T-helper 2 cell treated with Interferon-gamma antibody and Interleukin-4, amounts not matched to agents 5 μg/mL and 100 μg/mL, for 36 hours (primary cell): ENCODE results near the gene HBA1.
A peak's percentile ranks its signal among the peaks of the same experiment; 100 is the strongest.
"Not testable (repeated sequence)": the region's sequence is repeated elsewhere in the genome, so short reads cannot be mapped to it uniquely, and the experiment has no call there.

Experiments
- DNase-seq: peaks from one replicate; pipeline ENCODE4 v3.0.0; 2021; ENCODE audit warnings: low spot score
- H3K27ac Mint-ChIP-seq: one replicate; pipeline ENCODE4 v1.8.0; 2021; ENCODE audit warnings: mild to moderate bottlenecking, mixed read lengths
- H3K27me3 Mint-ChIP-seq: one replicate; pipeline ENCODE4 v1.8.0; 2021; ENCODE audit warnings: low read depth, mixed read lengths
- H3K36me3 Mint-ChIP-seq: one replicate; pipeline ENCODE4 v1.8.0; 2021; ENCODE audit warnings: low read depth, mixed read lengths
- H3K4me1 Mint-ChIP-seq: one replicate; pipeline ENCODE4 v1.8.0; 2021; ENCODE audit warnings: low read depth, mixed read lengths
- H3K4me3 Mint-ChIP-seq: one replicate; pipeline ENCODE4 v1.8.0; 2022; ENCODE audit warnings: mild to moderate bottlenecking, moderate library complexity, mixed read lengths
- H3K9me3 Mint-ChIP-seq: one replicate; pipeline ENCODE4 v1.8.0; 2021; ENCODE audit warnings: mixed read lengths

HBA1 gene

DNA sequence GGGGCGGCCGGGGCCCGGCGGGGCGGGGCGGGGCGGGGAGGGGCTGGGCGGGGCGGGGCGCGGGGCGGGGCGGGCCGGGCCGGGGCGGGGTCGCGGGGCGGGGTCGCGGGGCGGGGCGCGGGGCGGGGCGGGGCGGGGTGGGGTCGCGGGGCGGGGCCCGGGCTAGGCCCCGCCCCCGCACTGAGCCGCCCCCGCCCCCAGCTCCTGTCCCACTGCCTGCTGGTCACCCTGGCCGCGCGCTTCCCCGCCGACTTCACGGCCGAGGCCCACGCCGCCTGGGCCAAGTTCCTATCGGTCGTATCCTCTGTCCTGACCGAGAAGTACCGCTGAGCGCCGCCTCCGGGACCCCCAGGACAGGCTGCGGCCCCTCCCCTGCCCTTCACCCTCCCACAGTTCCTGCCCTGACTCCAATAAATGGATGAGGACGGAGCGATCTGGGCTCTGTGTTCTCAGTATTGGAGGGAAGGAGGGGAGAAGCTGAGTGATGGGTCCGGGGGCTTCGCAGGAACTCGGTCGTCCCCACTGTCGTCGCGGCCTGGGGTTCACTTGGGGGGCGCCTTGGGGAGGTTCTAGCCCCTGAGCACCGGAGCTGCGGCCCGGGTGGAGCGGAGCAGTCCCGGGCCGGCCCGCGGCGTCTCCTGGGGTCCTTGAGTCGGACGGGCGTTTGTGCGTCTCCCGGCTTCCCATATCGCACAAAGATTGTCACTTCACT lies 11.5 kb upstream of the HBA1 start:
- Mint-ChIP-seq H3K4me3 (no peak overlapping the region), H3K4me1 (no peaks in the 10 kb centered on the region), H3K27ac (no peak overlapping the region), H3K9me3 (no peaks in the 10 kb centered on the region), H3K27me3 (peaks cover 53% of the 10 kb centered on the region), H3K36me3 (no peaks in the 10 kb centered on the region)
- DNase-seq: no peak

DNA sequence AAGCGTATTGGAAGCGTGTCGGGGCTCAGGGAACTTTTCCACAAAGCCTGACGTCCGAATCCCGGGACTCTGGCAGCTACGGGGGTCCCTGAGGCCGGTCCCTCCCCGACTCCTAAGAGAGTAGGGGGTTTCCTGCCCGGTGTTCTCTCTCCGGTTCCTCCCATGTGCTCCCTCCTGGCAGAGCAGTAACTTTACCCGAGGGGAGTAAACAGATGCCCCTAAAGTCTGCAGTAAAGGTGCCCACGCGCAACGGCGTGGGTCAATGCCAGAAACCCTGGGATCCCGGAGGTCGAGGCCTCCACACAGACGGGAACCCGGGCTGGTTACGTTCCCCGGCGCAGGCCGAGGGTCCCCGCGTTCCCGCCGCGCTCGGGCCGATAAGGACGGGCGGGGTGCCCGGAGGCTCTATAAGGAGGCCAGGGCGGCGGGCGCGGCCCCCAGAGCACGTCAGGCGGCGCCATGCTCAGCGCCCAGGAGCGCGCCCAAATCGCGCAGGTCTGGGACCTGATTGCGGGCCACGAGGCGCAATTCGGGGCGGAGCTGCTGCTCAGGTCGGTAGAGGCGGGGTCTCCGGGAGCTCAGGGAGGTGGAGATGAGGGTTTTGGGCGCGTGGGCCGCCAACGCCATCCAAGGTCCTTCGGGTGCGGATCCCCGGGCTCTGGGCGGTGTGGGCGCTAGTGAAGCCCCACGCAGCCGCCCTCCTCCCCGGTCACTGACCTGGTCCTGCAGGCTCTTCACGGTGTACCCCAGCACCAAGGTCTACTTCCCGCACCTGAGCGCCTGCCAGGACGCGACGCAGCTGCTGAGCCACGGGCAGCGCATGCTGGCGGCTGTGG lies 10.7 kb upstream of the HBA1 start, which contains the start of gene HBM:
Gene HBM, plus strand, starts transcription at position 440 of the 836 bp plus-strand sequence. Its CDS starts 20 bp downstream, at position 460.
- Mint-ChIP-seq H3K36me3 (no peaks in the 10 kb centered on the region), H3K9me3 (no peaks in the 10 kb centered on the region), H3K4me1 (no peaks in the 10 kb centered on the region), H3K4me3 (no peak within 1 kb of the TSS), H3K27ac (no peak within 1 kb of the TSS), H3K27me3 (peaks cover 58% of the 10 kb centered on the region)
- no peak for DNase-seq

DNA sequence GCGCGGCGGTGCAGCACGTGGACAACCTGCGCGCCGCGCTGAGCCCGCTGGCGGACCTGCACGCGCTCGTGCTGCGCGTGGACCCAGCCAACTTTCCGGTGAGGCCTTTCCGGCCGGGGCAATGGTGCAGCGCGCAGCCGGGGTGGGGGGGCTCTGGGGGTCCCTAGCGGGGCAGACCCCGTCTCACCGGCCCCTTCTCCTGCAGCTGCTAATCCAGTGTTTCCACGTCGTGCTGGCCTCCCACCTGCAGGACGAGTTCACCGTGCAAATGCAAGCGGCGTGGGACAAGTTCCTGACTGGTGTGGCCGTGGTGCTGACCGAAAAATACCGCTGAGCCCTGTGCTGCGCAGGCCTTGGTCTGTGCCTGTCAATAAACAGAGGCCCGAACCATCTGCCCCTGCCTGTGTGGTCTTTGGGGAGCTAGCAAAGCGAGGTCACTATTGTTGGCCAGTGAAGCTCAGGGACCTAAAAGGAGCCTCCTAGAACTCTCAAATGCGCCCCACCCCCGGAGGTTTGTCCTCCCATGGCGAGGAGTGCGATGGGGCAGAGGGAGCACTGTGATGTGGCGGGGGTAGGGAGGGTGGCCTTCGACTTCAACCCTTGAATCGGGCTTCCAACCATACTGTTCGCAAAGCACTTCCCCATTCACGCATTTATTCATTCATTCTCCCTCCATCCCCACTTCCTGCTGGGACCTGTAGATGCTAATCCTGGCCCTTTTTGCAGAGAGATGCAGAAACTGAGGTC lies 9.9 kb upstream of the HBA1 start:
- Mint-ChIP-seq H3K9me3 (no peaks in the 10 kb centered on the region), H3K27ac (no peak overlapping the region), H3K4me1 (no peaks in the 10 kb centered on the region), H3K36me3 (no peaks in the 10 kb centered on the region), H3K27me3 (peaks cover 65% of the 10 kb centered on the region), H3K4me3 (no peak overlapping the region)
- DNase-seq: no peak

DNA sequence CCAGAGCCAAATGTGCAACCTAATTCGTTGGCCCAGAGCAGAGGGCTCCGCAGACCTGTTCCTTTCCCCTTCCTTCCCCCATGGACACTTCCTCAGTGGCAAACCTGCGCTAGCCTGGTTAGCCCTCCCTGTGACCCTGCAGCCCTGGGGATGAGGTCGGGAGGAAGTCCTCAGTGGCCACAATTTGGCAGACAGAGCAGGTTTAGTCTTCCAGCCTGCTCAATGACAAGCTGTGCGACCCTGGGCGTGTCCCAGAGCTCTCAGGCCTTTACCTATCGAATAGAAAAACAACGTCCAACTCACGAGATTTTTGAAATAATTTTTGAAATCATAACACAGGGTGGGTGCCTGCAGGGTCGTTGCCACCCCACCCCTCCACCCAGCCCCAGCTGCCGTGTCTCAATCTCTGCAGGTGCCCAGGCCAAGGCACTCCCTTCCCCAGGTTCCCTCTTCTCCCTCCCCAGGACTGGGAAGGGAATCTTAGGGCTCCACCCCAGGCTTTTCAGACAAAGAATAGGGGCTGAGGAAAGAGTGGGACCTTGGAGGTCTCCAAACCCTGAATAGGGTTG lies 9.3 kb upstream of the HBA1 start:
- no peak for DNase-seq
- Mint-ChIP-seq H3K4me1 (no peaks in the 10 kb centered on the region), H3K27ac (no peak overlapping the region), H3K27me3 (peaks cover 67% of the 10 kb centered on the region), H3K9me3 (no peaks in the 10 kb centered on the region), H3K4me3 (no peak overlapping the region), H3K36me3 (no peaks in the 10 kb centered on the region)

DNA sequence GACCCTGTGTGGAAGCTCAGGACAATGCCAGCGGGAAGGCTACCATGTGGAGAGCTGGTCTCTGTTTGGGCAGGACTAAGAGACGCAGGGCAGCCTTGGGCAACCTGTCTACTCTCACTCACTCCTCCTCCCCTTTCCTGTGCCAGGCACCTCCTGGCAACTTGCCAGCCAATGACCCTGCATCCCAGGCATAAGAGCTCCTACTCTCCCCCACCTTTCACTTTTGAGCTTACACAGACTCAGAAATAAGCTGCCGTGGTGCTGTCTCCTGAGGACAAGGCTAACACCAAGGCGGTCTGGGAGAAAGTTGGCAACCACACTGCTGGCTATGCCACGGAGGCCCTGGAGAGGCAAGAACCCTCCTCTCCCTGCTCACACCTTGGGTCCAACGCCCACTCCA lies 8.1 kb upstream of the HBA1 start:
- Mint-ChIP-seq H3K27ac (no peak overlapping the region), H3K36me3 (no peaks in the 10 kb centered on the region), H3K4me3 (no peak overlapping the region), H3K9me3 (no peaks in the 10 kb centered on the region), H3K4me1 (no peaks in the 10 kb centered on the region), H3K27me3 (peaks cover 65% of the 10 kb centered on the region)
- DNase-seq: no peak

DNA sequence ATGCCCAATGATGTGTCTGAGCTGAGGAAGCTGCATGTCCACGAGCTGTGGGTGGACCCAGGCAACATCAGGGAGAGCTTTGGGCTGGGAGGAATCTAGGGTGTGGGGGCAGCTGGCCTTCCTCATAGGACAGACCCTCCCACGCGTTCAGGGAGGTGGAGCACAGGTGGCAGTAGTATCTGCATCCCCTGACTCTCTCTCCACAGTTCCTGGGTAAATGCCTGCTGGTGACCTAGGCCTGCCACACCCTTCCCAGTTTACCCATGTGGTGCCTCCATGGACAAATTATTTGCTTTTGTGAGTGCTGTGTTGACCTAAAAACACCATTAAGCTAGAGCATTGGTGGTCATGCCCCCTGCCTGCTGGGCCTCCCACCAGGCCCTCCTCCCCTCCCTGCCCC lies 7.5 kb upstream of the HBA1 start:
- DNase-seq: no peak
- Mint-ChIP-seq H3K9me3 (no peaks in the 10 kb centered on the region), H3K36me3 (no peaks in the 10 kb centered on the region), H3K4me3 (no peak overlapping the region), H3K27me3 (peaks cover 66% of the 10 kb centered on the region), H3K4me1 (no peaks in the 10 kb centered on the region), H3K27ac (no peak overlapping the region)

DNA sequence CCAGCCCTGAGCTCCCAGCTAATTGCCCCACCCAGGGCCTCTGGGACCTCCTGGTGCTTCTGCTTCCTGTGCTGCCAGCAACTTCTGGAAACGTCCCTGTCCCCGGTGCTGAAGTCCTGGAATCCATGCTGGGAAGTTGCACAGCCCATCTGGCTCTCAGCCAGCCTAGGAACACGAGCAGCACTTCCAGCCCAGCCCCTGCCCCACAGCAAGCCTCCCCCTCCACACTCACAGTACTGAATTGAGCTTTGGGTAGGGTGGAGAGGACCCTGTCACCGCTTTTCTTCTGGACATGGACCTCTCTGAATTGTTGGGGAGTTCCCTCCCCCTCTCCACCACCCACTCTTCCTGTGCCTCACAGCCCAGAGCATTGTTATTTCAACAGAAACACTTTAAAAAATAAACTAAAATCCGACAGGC lies 6.4 kb upstream of the HBA1 start:
- H3K27me3 Mint-ChIP-seq: peaks cover 74% of the 10 kb centered on the region
- not testable (repeated sequence) for H3K27ac Mint-ChIP-seq, DNase-seq, H3K9me3 Mint-ChIP-seq, H3K36me3 Mint-ChIP-seq, H3K4me3 Mint-ChIP-seq, H3K4me1 Mint-ChIP-seq

DNA sequence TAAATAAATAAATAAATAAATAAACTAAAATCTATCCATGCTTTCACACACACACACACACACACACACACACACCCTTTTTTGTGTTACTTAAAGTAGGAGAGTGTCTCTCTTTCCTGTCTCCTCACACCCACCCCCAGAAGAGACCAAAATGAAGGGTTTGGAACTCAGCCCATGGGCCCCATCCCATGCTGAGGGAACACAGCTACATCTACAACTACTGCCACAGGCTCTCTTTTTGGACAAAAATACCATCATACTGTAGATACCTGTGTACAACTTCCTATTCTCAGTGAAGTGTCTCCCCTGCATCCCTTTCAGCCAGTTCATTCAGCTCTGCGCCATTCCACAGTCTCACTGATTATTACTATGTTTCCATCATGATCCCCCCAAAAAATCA lies 5.7 kb upstream of the HBA1 start:
- Mint-ChIP-seq H3K4me1 (peaks cover 2% of the 10 kb centered on the region), H3K9me3 (no peaks in the 10 kb centered on the region), H3K36me3 (no peaks in the 10 kb centered on the region), H3K27me3 (peaks cover 73% of the 10 kb centered on the region), H3K4me3 (no peak overlapping the region), H3K27ac (no peak overlapping the region)
- DNase-seq: no peak

DNA sequence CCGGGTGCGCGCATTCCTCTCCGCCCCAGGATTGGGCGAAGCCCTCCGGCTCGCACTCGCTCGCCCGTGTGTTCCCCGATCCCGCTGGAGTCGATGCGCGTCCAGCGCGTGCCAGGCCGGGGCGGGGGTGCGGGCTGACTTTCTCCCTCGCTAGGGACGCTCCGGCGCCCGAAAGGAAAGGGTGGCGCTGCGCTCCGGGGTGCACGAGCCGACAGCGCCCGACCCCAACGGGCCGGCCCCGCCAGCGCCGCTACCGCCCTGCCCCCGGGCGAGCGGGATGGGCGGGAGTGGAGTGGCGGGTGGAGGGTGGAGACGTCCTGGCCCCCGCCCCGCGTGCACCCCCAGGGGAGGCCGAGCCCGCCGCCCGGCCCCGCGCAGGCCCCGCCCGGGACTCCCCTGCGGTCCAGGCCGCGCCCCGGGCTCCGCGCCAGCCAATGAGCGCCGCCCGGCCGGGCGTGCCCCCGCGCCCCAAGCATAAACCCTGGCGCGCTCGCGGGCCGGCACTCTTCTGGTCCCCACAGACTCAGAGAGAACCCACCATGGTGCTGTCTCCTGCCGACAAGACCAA lies 4.0 kb upstream of the HBA1 start, which contains the start of gene HBA2:
Gene HBA2, plus strand, starts transcription at position 503 of the 568 bp plus-strand sequence. Its CDS starts 37 bp downstream, at position 540.
- peaks cover 65% of the 10 kb centered on the region for H3K27me3 Mint-ChIP-seq
- not testable (repeated sequence) for DNase-seq, H3K27ac Mint-ChIP-seq, H3K9me3 Mint-ChIP-seq, H3K36me3 Mint-ChIP-seq, H3K4me1 Mint-ChIP-seq
- peak within 1 kb of the TSS; percentile 5 for H3K4me3 Mint-ChIP-seq

DNA sequence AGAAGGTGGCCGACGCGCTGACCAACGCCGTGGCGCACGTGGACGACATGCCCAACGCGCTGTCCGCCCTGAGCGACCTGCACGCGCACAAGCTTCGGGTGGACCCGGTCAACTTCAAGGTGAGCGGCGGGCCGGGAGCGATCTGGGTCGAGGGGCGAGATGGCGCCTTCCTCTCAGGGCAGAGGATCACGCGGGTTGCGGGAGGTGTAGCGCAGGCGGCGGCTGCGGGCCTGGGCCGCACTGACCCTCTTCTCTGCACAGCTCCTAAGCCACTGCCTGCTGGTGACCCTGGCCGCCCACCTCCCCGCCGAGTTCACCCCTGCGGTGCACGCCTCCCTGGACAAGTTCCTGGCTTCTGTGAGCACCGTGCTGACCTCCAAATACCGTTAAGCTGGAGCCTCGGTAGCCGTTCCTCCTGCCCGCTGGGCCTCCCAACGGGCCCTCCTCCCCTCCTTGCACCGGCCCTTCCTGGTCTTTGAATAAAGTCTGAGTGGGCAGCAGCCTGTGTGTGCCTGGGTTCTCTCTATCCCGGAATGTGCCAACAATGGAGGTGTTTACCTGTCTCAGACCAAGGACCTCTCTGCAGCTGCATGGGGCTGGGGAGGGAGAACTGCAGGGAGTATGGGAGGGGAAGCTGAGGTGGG lies 3.1 kb upstream of the HBA1 start:
- H3K4me3 Mint-ChIP-seq: peak overlapping the region; percentile 5

DNA sequence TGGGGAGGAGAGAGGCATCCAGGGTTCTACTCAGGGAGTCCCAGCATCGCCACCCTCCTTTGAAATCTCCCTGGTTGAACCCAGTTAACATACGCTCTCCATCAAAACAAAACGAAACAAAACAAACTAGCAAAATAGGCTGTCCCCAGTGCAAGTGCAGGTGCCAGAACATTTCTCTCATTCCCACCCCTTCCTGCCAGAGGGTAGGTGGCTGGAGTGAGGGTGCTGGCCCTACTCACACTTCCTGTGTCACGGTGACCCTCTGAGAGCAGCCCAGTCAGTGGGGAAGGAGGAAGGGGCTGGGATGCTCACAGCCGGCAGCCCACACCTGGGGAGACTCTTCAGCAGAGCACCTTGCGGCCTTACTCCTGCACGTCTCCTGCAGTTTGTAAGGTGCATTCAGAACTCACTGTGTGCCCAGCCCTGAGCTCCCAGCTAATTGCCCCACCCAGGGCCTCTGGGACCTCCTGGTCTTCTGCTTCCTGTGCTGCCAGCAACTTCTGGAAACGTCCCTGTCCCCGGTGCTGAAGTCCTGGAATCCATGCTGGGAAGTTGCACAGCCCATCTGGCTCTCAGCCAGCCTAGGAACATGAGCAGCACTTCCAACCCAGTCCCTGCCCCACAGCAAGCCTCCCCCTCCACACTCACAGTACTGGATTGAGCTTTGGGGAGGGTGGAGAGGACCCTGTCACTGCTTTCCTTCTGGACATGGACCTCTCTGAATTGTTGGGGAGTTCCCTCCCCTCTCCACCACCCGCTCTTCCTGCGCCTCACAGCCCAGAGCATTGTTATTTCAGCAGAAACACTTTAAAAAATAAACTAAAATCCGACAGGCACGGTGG lies 2.3 kb upstream of the HBA1 start:
- H3K4me1 Mint-ChIP-seq, H3K9me3 Mint-ChIP-seq, H3K27ac Mint-ChIP-seq, H3K36me3 Mint-ChIP-seq, DNase-seq: not testable (repeated sequence)
- Mint-ChIP-seq H3K27me3 (peaks cover 64% of the 10 kb centered on the region), H3K4me3 (peak overlapping the region; percentile 1)

More for the DNA sequence above, 3.1 kb upstream of the HBA1 start:
- not testable (repeated sequence) for H3K9me3 Mint-ChIP-seq, H3K4me1 Mint-ChIP-seq, H3K36me3 Mint-ChIP-seq, H3K27ac Mint-ChIP-seq, DNase-seq
- H3K27me3 Mint-ChIP-seq: peaks cover 66% of the 10 kb centered on the region

DNA sequence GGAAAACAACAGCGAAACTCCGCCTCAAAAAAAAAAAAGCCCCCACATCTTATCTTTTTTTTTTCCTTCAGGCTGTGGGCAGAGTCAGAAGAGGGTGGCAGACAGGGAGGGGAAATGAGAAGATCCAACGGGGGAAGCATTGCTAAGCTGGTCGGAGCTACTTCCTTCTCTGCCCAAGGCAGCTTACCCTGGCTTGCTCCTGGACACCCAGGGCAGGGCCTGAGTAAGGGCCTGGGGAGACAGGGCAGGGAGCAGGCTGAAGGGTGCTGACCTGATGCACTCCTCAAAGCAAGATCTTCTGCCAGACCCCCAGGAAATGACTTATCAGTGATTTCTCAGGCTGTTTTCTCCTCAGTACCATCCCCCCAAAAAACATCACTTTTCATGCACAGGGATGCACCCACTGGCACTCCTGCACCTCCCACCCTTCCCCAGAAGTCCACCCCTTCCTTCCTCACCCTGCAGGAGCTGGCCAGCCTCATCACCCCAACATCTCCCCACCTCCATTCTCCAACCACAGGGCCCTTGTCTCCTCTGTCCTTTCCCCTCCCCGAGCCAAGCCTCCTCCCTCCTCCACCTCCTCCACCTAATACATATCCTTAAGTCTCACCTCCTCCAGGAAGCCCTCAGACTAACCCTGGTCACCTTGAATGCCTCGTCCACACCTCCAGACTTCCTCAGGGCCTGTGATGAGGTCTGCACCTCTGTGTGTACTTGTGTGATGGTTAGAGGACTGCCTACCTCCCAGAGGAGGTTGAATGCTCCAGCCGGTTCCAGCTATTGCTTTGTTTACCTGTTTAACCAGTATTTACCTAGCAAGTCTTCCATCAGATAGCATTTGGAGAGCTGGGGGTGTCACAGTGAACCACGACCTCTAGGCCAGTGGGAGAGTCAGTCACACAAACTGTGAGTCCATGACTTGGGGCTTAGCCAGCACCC lies 1.2 kb upstream of the HBA1 start:
- peaks cover 2% of the 10 kb centered on the region for H3K4me1 Mint-ChIP-seq
- no peak for DNase-seq
- no peaks in the 10 kb centered on the region for H3K36me3 Mint-ChIP-seq
- no peaks in the 10 kb centered on the region for H3K9me3 Mint-ChIP-seq
- H3K27me3 Mint-ChIP-seq: peaks cover 64% of the 10 kb centered on the region
- no peak overlapping the region for H3K27ac Mint-ChIP-seq
- H3K4me3 Mint-ChIP-seq: peak overlapping the region; percentile 42
